Spleen (tissue), 11 donors: ENCODE measurements around the gene ADAMTS18. TPM values are rescaled to one million over a fixed set of nuclear protein-coding genes. Genes with fewer than 3 reads are reported as not detected.

ENCODE experiments used
- DNase-seq: peaks from one replicate; pipeline ENCODE4 v3.0.0-alpha.2; 2020
- H3K27ac ChIP-seq, 8 donors: fragments of 200-600 bp; sonication (generic) in 7 of 8; 1 replicate in 4 of 8; 2 replicates in 4 of 8; pipeline versions ENCODE4 v1.5.0 to v1.8.0; 2016 to 2021; ENCODE audit warnings: inconsistent platforms in 4 of 8, mild to moderate bottlenecking in 4 of 8, moderate library complexity in 1 of 8
- H3K27me3 ChIP-seq, 7 donors: fragments of 200-600 bp; sonication (generic) in 6 of 7; replicated peaks in 1 of 7; 1 replicate in 4 of 7; 2 replicates in 3 of 7; pipeline versions ENCODE4 v1.5.0 to v1.8.0; 2016 to 2021; ENCODE audit warnings: inconsistent platforms in 3 of 7, mild to moderate bottlenecking in 1 of 7
- H3K36me3 ChIP-seq, 6 donors: fragments of 200-600 bp; sonication (generic) in 5 of 6; 1 replicate in 4 of 6; 2 replicates in 2 of 6; pipeline versions ENCODE4 v1.5.0 to v1.8.0; 2016 to 2021; ENCODE audit warnings: inconsistent platforms in 2 of 6
- H3K4me1 ChIP-seq, 6 donors: fragments of 200-600 bp; sonication (generic) in 5 of 6; 1 replicate in 3 of 6; 2 replicates in 3 of 6; pipeline versions ENCODE4 v1.5.0 to v1.8.0; 2016 to 2021; ENCODE audit warnings: inconsistent platforms in 3 of 6
- H3K4me3 ChIP-seq, 8 donors: fragments of 200-600 bp; sonication (generic) in 7 of 8; 1 replicate in 4 of 8; 2 replicates in 4 of 8; pipeline versions ENCODE4 v1.5.0 to v1.8.0; 2016 to 2021; ENCODE audit warnings: inconsistent platforms in 4 of 8, mild to moderate bottlenecking in 4 of 8, moderate library complexity in 2 of 8
- H3K9me3 ChIP-seq, 8 donors: fragments of 200-600 bp; sonication (generic) in 7 of 8; 1 replicate in 4 of 8; 2 replicates in 4 of 8; pipeline versions ENCODE4 v1.5.0 to v1.8.0; 2016 to 2021; ENCODE audit warnings: inconsistent platforms in 4 of 8
- CTCF ChIP-seq, 11 experiments: fragments of 200-600 bp in 7 of 11; fragments of 450-650 bp in 4 of 11; sonication (generic) in 4 of 11; IDR thresholded peaks in 8 of 11; conservative IDR thresholded peaks in 3 of 11; 1 replicate in 7 of 11; 2 replicates in 4 of 11; pipeline versions ENCODE4 v1.4.0 to v1.8.0; 2016 to 2021; ENCODE audit warnings: antibody characterized with exemption in 11 of 11, inconsistent platforms in 4 of 11, mild to moderate bottlenecking in 1 of 11
- POLR2A ChIP-seq, 3 donors: fragments of 450-650 bp; IDR thresholded peaks; one replicate each; pipeline ENCODE4 v1.5.1; 2017; ENCODE audit warnings: antibody characterized with exemption in 3 of 3, mild to moderate bottlenecking in 1 of 3
- POLR2AphosphoS5 ChIP-seq, 3 donors: sonication (generic); formaldehyde crosslinking; IDR thresholded peaks; one replicate each; pipeline ENCODE4 v1.5.1; 2017; ENCODE audit warnings: antibody characterized with exemption in 3 of 3
- WGBS, 5 donors: extraction: QIAGEN DNeasy Blood & Tissue Kit in 3 of 5; methylation state at CpG; one replicate each; pipeline versions ENCODE4 v1.1.5 to v1.1.7; 2013 to 2018; 5-methylcytosine and 5-hydroxymethylcytosine counted together
- intact Hi-C: fragments of 100-400 bp; cut with DNase I; formaldehyde crosslinking; loops from one replicate; pipeline ENCODE4 v1.15.0; 2023; ENCODE audit warnings: low total_unique reads
- polyA plus RNA-seq, 3 donors: library from polyadenylated mRNA; stranded (reverse); fragments of 200-250 nt; gene quantifications; one replicate each; pipeline ENCODE4 v1.2.1, GENCODE V29; 2013
- total RNA-seq, 7 donors: library from RNA; depleted of rRNA in 3 of 7; stranded (reverse); fragments of >200 nt in 3 of 7; fragmentation: NEBNext Ultra II Directional in 4 of 7; extraction: Animal tissue kit (Norgen Biotek cat#: 25700) in 4 of 7; gene quantifications; one replicate each; pipeline versions ENCODE4 v1.1.0 to v1.2.1, GENCODE V29; 2016 to 2021
- donor health status: healthy with polysubstance abuse.
- donor health status: DM: no; HTN: no; CAD: no; lungs with moderate emphysema.
- donor health status: DM: no; HTN: no; CAD: no.
- donor health status: Bipolar disorder and iron deficiency.
- donor health status: healthy.
- donor health status: DM: no; HTN: no; CAD: no.
- donor health status: DM: yes; HTN: yes; CAD: no.

The ADAMTS18 gene
- total and polyA plus RNA-seq, 10 donors = not detected

GRCh38 chr16:77402118-77402517 is 32.7 kb downstream of the ADAMTS18 start:
- H3K36me3 ChIP-seq = no peaks in the 10 kb centered on the region
- TF ChIP-seq POLR2AphosphoS5 (IDR thresholded peaks at IDR 0.05) (no peak), CTCF (IDR thresholded peaks at IDR 0.05 in 8 of 11, conservative IDR thresholded peaks at IDR 0.05 in 3 of 11) (no peak), POLR2A (IDR thresholded peaks at IDR 0.05) (no peak)
- DNase-seq = no peak
- H3K9me3 ChIP-seq = peaks cover 0 to 4% (median under 1%) of the 10 kb centered on the region in 8 donors
- no peak overlapping the region for H3K27ac ChIP-seq
- intact Hi-C loops = no loop called here
- no peak overlapping the region for H3K4me3 ChIP-seq
- no peaks in the 10 kb centered on the region for H3K4me1 ChIP-seq
- peaks cover 0 to 15% (median 0%) of the 10 kb centered on the region in 7 donors for H3K27me3 ChIP-seq
- 77 to 82% (median 80%) methylated on average over 6 of the region's 6 CpGs for WGBS, 5 donors

- Histone ChIP-seq H3K4me1 (no peaks in the 10 kb centered on the region), H3K27ac (no peak overlapping the region), H3K27me3 (peaks cover 0 to 15% (median 0%) of the 10 kb centered on the region in 7 donors), H3K9me3 (no peaks in the 10 kb centered on the region), H3K4me3 (no peak overlapping the region), H3K36me3 (no peaks in the 10 kb centered on the region)
- intact Hi-C loops = no loop called here
- no peak for DNase-seq
- 74 to 84% (median 82%) methylated on average over 2 of the region's 2 CpGs for WGBS, 5 donors
- no peak for TF ChIP-seq CTCF (IDR thresholded peaks at IDR 0.05 in 8 of 11, conservative IDR thresholded peaks at IDR 0.05 in 3 of 11)
- no peak for TF ChIP-seq POLR2A (IDR thresholded peaks at IDR 0.05)
- TF ChIP-seq POLR2AphosphoS5 (IDR thresholded peaks at IDR 0.05) = no peak
Observed at GRCh38 chr16:77399546-77399945, 35.3 kb downstream of the ADAMTS18 start.

DNA sequence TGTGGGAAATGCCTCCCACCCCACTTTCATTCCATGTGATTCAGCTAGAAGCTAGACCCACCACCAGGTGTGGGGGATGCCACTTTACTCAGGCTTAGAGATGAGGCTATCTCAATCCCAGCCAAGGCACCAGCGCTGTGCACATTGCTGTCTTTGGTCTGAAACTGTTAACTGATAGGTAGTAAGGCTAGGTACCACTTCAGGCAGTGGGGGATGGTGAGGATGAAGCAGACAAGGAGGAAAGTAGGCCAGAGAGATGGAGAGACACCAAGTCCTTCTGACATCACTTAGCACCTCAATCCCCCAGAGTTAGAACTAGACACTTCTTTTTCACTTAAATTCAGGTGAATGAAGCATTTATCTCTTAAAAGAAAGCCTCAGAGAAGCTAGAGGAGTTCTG is 35.8 kb downstream of the ADAMTS18 start:
- 65 to 94% (median 69%) methylated on average over 1 of the region's 1 CpG for WGBS, 5 donors
- Histone ChIP-seq H3K4me1 (no peaks in the 10 kb centered on the region), H3K4me3 (no peak overlapping the region), H3K27ac (no peak overlapping the region), H3K27me3 (peaks cover 0 to 15% (median 0%) of the 10 kb centered on the region in 7 donors), H3K9me3 (no peaks in the 10 kb centered on the region), H3K36me3 (no peaks in the 10 kb centered on the region)
- no peak for DNase-seq
- TF ChIP-seq CTCF (IDR thresholded peaks at IDR 0.05 in 8 of 11, conservative IDR thresholded peaks at IDR 0.05 in 3 of 11) = no peak
- TF ChIP-seq POLR2A (IDR thresholded peaks at IDR 0.05) = no peak
- no peak for TF ChIP-seq POLR2AphosphoS5 (IDR thresholded peaks at IDR 0.05)
- intact Hi-C loops = no loop called here

DNA sequence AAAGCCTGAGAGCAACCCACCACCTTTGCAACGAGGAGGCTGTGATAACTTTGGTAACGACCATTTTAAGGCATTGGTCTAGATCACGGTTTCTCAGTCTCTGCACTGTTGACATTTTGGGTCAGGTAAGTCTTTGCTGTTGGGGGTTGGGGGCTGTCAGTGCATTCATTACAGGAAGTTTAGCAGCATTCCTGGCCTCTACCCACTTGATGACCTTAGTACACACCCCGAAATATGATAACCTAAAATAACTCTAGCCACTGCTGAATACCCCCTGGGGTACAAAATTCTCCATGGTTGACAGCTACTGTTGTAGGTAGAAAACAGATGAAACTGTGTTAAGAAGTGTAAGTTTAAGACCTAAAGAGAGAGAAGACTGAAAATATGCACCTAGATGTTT is 36.3 kb downstream of the ADAMTS18 start:
- intact Hi-C loops = no loop called here
- TF ChIP-seq CTCF (IDR thresholded peaks at IDR 0.05 in 8 of 11, conservative IDR thresholded peaks at IDR 0.05 in 3 of 11) = no peak
- no peak for TF ChIP-seq POLR2AphosphoS5 (IDR thresholded peaks at IDR 0.05)
- TF ChIP-seq POLR2A (IDR thresholded peaks at IDR 0.05) = no peak
- H3K4me3 ChIP-seq = no peak overlapping the region
- no peaks in the 10 kb centered on the region for H3K4me1 ChIP-seq
- H3K27ac ChIP-seq = no peak overlapping the region
- WGBS, 5 donors = 40 to 53% (median 41%) methylated on average over 4 of the region's 4 CpGs
- peaks cover 0 to 15% (median 0%) of the 10 kb centered on the region in 7 donors for H3K27me3 ChIP-seq
- no peak for DNase-seq
- no peaks in the 10 kb centered on the region for H3K9me3 ChIP-seq
- H3K36me3 ChIP-seq = no peaks in the 10 kb centered on the region
